Colonic mucosa (tissue), 4 donors: Measurements from ENCODE around the gene NUDT14. TPM values are rescaled to one million over a fixed set of nuclear protein-coding genes. Genes with fewer than 3 reads are reported as not detected.
A peak's percentile ranks its signal among the peaks of the same experiment; 100 is the strongest.

ENCODE experiments used
- DNase-seq: peaks from one replicate; pipeline ENCODE4 v3.0.0-alpha.2; 2020
- H3K27ac ChIP-seq: fragments of 200-600 bp; one replicate; pipeline ENCODE4 v1.8.0; 2021
- H3K27me3 ChIP-seq: fragments of 200-600 bp; one replicate; pipeline ENCODE4 v1.8.0; 2021
- H3K36me3 ChIP-seq: fragments of 200-600 bp; one replicate; pipeline ENCODE4 v1.8.0; 2021
- H3K4me1 ChIP-seq: fragments of 200-600 bp; one replicate; pipeline ENCODE4 v1.8.0; 2021; ENCODE audit warnings: mild to moderate bottlenecking
- H3K4me3 ChIP-seq: fragments of 200-600 bp; one replicate; pipeline ENCODE4 v1.8.0; 2021
- H3K9ac ChIP-seq, 2 donors: one replicate each; pipeline ENCODE4 v1.7.0; 2013; ENCODE audit warnings: control low read depth in 2 of 2, low read depth in 2 of 2, low read length in 2 of 2
- H3K9me3 ChIP-seq: fragments of 200-600 bp; one replicate; pipeline ENCODE4 v1.8.0; 2021
- CTCF ChIP-seq: fragments of 200-600 bp; IDR thresholded peaks from one replicate; pipeline ENCODE4 v1.8.0; 2022; ENCODE audit warnings: antibody characterized with exemption, mild to moderate bottlenecking
- intact Hi-C: fragments of 100-400 bp; cut with DNase I; formaldehyde crosslinking; loops from one replicate; pipeline ENCODE4 v1.14.1; 2022
- total RNA-seq, 2 donors: library from RNA; stranded (reverse); fragmentation: NEBNext Ultra II Directional in 1 of 2; extraction: Animal tissue kit (Norgen Biotek cat#: 25700) in 1 of 2; gene quantifications; one replicate each; pipeline ENCODE4 v1.2.1, GENCODE V29; 2021
- donor health status: healthy.
- donor health status: DM: no; HTN: no; CAD: no.
- donor health status: DM: no; HTN: no; CAD: no.

The NUDT14 gene
- total RNA-seq, 2 donors from 2014 or later, result 40.8 to 46.0 TPM

- no peak for DNase-seq
- H3K4me3 ChIP-seq, result no peak overlapping the region
- H3K4me1 ChIP-seq, result no peaks in the 10 kb centered on the region
- TF ChIP-seq CTCF, result no peak
- intact Hi-C loops, result no loop called here
- no peaks in the 10 kb centered on the region for H3K36me3 ChIP-seq
- no peaks in the 10 kb centered on the region for H3K27me3 ChIP-seq
- H3K9ac ChIP-seq, result no peak overlapping the region
- H3K27ac ChIP-seq, result no peak overlapping the region
- H3K9me3 ChIP-seq, result no peaks in the 10 kb centered on the region
Measured at GRCh38 chr14:105184461-105184860, 3.3 kb upstream of the NUDT14 start.

GRCh38 chr14:105182296-105183020 lies 1.3 kb upstream of the NUDT14 start:
- H3K4me3 ChIP-seq, result no peak overlapping the region
- H3K4me1 ChIP-seq, result no peaks in the 10 kb centered on the region
- no peaks in the 10 kb centered on the region for H3K27me3 ChIP-seq
- no peaks in the 10 kb centered on the region for H3K36me3 ChIP-seq
- no peak overlapping the region for H3K27ac ChIP-seq
- DNase-seq, result no peak
- H3K9ac ChIP-seq, result no peak overlapping the region
- H3K9me3 ChIP-seq, result no peaks in the 10 kb centered on the region
- TF ChIP-seq CTCF, result no peak
- intact Hi-C loops, result no loop called here

- Histone ChIP-seq H3K4me3 (peak overlapping the region; percentile 40), H3K9ac (no peak overlapping the region), H3K9me3 (no peaks in the 10 kb centered on the region), H3K36me3 (no peaks in the 10 kb centered on the region), H3K27ac (no peak overlapping the region), H3K27me3 (no peaks in the 10 kb centered on the region), H3K4me1 (no peaks in the 10 kb centered on the region)
- DNase-seq, result no peak
- intact Hi-C loops, result no loop called here
- TF ChIP-seq CTCF, result no peak
Measured at GRCh38 chr14:105181549-105182295, 610 bp upstream of the NUDT14 start.

- Histone ChIP-seq H3K27ac (no peak overlapping the region), H3K9ac (no peak overlapping the region), H3K36me3 (no peaks in the 10 kb centered on the region), H3K4me1 (no peaks in the 10 kb centered on the region), H3K9me3 (no peaks in the 10 kb centered on the region), H3K27me3 (no peaks in the 10 kb centered on the region), H3K4me3 (no peak overlapping the region)
- intact Hi-C loops, result no loop called here
- TF ChIP-seq CTCF, result no peak
- DNase-seq, result no peak
Measured at GRCh38 chr14:105179191-105179590, 1.9 kb downstream of the NUDT14 start.

GRCh38 chr14:105178868-105179140 lies 2.3 kb downstream of the NUDT14 start:
- no peaks in the 10 kb centered on the region for H3K9me3 ChIP-seq
- no peak for TF ChIP-seq CTCF
- DNase-seq, result no peak
- H3K36me3 ChIP-seq, result no peaks in the 10 kb centered on the region
- H3K4me3 ChIP-seq, result no peak overlapping the region
- H3K4me1 ChIP-seq, result no peaks in the 10 kb centered on the region
- H3K9ac ChIP-seq, result no peak overlapping the region
- H3K27me3 ChIP-seq, result no peaks in the 10 kb centered on the region
- no peak overlapping the region for H3K27ac ChIP-seq
- intact Hi-C loops, result no loop called here
